CD4-positive, alpha-beta T cell (primary cell): ENCODE results near the gene KRT76. TPM values are rescaled to one million over a fixed set of nuclear protein-coding genes. Genes with fewer than 3 reads are reported as not detected.

Source experiments
- ATAC-seq: fragments of 200-7000 bp; cut with Tn5 transposase; one replicate; pipeline ENCODE4 v1.10.0; 2022; ENCODE audit warnings: mild to moderate bottlenecking; ENCODE audit not compliant: poor library complexity
- CTCF ChIA-PET: fragments of 350-600 bp; sonication (Branson Sonifier 250); formaldehyde crosslinking; loops from one replicate; lab custom pipeline; 2021; ENCODE audit warnings: antibody characterized with exemption, inconsistent platforms; lab: Charles Lee
- POLR2A ChIA-PET: fragments of 350-600 bp; sonication (Branson Sonifier 250); formaldehyde crosslinking; loops from one replicate; lab custom pipeline; 2021; ENCODE audit warnings: antibody characterized with exemption, inconsistent platforms; lab: Charles Lee
- DNase-seq, 14 experiments: peaks; one replicate each; pipeline ENCODE4 v3.0.0-alpha.2; 2013 to 2020; ENCODE audit warnings: mixed read lengths in 2 of 14
- H3K27ac ChIP-seq, 2 donors: one replicate each; pipeline versions ENCODE4 v1.5.1 to v1.7.0; 2013; ENCODE audit warnings: low read length in 2 of 2, low read depth in 1 of 2, mild to moderate bottlenecking in 1 of 2
- H3K27me3 ChIP-seq, 2 experiments: 1 replicate in 1 of 2; 2 replicates in 1 of 2; pipeline versions ENCODE4 v1.6.1 to v1.7.0; 2013; ENCODE audit warnings: low read length in 2 of 2, control low read depth in 1 of 2, mild to moderate bottlenecking in 1 of 2, moderate library complexity in 1 of 2; ENCODE audit not compliant: insufficient read depth in 2 of 2, control insufficient read depth in 1 of 2
- H3K36me3 ChIP-seq: one replicate; pipeline ENCODE4 v1.6.1; 2013; ENCODE audit warnings: low read length, control low read depth; ENCODE audit not compliant: insufficient read depth
- H3K4me1 ChIP-seq: one replicate; pipeline ENCODE4 v1.6.1; 2013; ENCODE audit warnings: low read length, control low read depth; ENCODE audit not compliant: insufficient read depth
- H3K4me3 ChIP-seq: one replicate; pipeline ENCODE4 v1.5.1; 2013; ENCODE audit warnings: mild to moderate bottlenecking, low read length, moderate library complexity
- H3K9me3 ChIP-seq, 2 experiments: 1 replicate in 1 of 2; 2 replicates in 1 of 2; pipeline versions ENCODE4 v1.6.1 to v1.7.0; 2013; ENCODE audit warnings: low read length in 2 of 2, mild to moderate bottlenecking in 2 of 2, control low read depth in 1 of 2, moderate library complexity in 1 of 2; ENCODE audit not compliant: control insufficient read depth in 1 of 2, insufficient read depth in 1 of 2
- H3K27ac Mint-ChIP-seq: one replicate; pipeline ENCODE4 v1.8.0; 2020; ENCODE audit warnings: mixed read lengths
- H3K27me3 Mint-ChIP-seq: one replicate; pipeline ENCODE4 v1.8.0; 2021; ENCODE audit warnings: mixed read lengths
- H3K36me3 Mint-ChIP-seq: one replicate; pipeline ENCODE4 v1.8.0; 2021; ENCODE audit warnings: low read depth, mixed read lengths
- H3K4me1 Mint-ChIP-seq: one replicate; pipeline ENCODE4 v1.8.0; 2021; ENCODE audit warnings: low read depth, mixed read lengths
- H3K4me3 Mint-ChIP-seq: one replicate; pipeline ENCODE4 v1.8.0; 2020; ENCODE audit warnings: mild to moderate bottlenecking, mixed read lengths
- H3K9me3 Mint-ChIP-seq: one replicate; pipeline ENCODE4 v1.8.0; 2020; ENCODE audit warnings: mixed read lengths
- intact Hi-C, 2 experiments: fragments of 100-400 bp; cut with DNase I in 1 of 2; cut with micrococcal nuclease in 1 of 2; formaldehyde crosslinking; loops; one replicate each; pipeline versions ENCODE4 v1.15.1 to v1.9.0; 2023 to 2025; cut with DNase I, micrococcal nuclease
- total RNA-seq, 174 experiments: library from RNA in 2 of 174; stranded (reverse) in 2 of 174; gene quantifications; one replicate each; pipeline ENCODE4 v1.2.3 and lab custom pipeline; 2021 to 2026
- TF ChIP-seq, protein P1 (sequence below): fragments of 200-600 bp; IDR thresholded peaks from one replicate; pipeline ENCODE4 v1.8.0; 2022; ENCODE audit warnings: antibody characterized with exemption, mild to moderate bottlenecking

KRT76 gene
- total RNA-seq, 2 experiments from 2014 or later = not detected

DNA sequence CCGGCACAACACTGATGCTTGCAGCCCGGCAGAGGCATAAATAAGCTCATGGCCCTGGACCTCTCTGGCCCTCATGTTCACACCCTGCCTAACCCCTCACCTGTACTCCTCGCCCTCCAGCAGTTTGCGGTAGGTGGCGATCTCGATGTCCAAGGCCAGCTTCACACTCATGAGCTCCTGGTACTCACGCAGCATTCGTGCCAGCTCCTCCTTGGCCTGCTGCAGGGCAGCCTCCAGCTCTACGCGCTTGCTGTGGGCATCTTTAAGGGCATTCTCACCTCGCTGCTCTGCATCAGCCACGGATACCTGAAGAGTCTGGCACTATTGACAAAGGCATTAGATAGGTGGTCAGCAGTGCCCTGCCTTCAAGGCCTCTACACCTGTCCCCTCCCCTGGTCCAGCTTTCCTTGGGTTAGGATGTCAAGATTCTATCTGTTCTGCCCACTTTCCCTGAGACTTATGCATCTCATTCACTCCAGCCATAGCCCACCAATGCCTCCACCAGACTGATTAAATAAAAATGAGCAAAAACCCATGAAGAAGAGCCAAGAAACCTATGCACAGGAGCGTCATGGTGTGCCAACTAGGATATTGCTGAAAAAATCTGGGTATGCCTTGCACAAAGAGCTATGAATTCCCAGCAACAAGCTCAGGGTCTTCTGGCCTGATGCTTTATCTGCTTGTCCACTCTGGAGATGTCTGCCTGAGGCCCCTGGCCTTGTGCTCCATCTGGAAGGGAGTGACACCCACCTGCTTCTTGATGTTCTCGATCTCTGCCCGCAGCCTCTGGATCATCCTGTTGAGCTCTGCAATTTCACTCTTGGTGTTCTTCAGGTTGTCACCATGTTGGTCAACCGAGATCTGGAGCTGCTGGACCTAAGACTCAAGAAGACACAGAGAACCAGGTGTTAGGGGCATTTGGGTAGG is 30.7 kb upstream of the KRT76 start:
- ChIA-PET CTCF (no interaction called here), POLR2A (interaction anchor here (1.2 kb wide), 1 partner anchor 10 kb away, joined by 4 read pairs; no protein-coding TSS in a partner anchor)
- intact Hi-C loops = no loop called here
- H3K36me3 Mint-ChIP-seq = no peaks in the 10 kb centered on the region
- no peak overlapping the region for H3K27ac Mint-ChIP-seq
- Histone ChIP-seq H3K4me1 (no peaks in the 10 kb centered on the region), H3K4me3 (no peak overlapping the region), H3K27ac (no peak overlapping the region), H3K36me3 (no peaks in the 10 kb centered on the region), H3K9me3 (no peaks in the 10 kb centered on the region), H3K27me3 (no peaks in the 10 kb centered on the region)
- H3K27me3 Mint-ChIP-seq = no peaks in the 10 kb centered on the region
- no peak for ATAC-seq
- no peak for DNase-seq
- TF ChIP-seq, protein P1, sequence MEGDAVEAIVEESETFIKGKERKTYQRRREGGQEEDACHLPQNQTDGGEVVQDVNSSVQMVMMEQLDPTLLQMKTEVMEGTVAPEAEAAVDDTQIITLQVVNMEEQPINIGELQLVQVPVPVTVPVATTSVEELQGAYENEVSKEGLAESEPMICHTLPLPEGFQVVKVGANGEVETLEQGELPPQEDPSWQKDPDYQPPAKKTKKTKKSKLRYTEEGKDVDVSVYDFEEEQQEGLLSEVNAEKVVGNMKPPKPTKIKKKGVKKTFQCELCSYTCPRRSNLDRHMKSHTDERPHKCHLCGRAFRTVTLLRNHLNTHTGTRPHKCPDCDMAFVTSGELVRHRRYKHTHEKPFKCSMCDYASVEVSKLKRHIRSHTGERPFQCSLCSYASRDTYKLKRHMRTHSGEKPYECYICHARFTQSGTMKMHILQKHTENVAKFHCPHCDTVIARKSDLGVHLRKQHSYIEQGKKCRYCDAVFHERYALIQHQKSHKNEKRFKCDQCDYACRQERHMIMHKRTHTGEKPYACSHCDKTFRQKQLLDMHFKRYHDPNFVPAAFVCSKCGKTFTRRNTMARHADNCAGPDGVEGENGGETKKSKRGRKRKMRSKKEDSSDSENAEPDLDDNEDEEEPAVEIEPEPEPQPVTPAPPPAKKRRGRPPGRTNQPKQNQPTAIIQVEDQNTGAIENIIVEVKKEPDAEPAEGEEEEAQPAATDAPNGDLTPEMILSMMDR = no peak
- no peaks in the 10 kb centered on the region for H3K9me3 Mint-ChIP-seq
- H3K4me3 Mint-ChIP-seq = no peak overlapping the region
- no peaks in the 10 kb centered on the region for H3K4me1 Mint-ChIP-seq

DNA sequence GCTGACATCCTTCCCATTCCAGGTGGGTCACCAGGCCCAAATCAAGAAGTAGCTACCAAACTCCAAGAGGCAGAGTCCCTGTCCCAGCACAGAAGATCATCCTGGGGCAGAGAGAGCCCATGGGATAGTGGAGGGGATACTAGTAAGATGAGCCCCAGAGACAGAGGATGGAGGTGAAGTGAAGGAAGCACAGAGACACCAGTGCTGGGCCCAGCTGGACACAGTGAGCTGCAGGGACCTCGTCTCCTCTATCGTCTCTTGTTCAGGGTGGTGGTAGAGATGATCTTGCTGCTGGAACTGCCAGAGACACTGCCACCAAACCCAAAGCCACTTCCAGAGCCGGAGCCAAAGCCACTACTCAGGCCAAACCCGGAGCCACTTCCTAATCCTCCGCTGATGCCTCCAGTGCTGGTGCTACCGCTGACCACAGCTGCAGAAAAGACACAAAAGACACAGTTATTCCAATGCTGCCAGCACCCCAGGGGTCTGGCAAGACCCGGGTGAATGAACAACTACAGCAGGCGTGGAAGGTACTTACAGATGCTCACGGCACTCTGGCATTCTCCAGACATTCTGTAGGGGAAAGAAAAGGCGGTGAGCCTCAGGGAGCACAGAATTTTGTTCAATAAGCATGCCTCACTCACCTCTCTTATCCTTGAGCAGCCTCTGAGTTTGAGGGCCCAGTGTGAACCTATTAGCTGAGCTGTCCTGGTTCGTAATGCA is 29.8 kb upstream of the KRT76 start:
- TF ChIP-seq, protein P1 = no peak

DNA sequence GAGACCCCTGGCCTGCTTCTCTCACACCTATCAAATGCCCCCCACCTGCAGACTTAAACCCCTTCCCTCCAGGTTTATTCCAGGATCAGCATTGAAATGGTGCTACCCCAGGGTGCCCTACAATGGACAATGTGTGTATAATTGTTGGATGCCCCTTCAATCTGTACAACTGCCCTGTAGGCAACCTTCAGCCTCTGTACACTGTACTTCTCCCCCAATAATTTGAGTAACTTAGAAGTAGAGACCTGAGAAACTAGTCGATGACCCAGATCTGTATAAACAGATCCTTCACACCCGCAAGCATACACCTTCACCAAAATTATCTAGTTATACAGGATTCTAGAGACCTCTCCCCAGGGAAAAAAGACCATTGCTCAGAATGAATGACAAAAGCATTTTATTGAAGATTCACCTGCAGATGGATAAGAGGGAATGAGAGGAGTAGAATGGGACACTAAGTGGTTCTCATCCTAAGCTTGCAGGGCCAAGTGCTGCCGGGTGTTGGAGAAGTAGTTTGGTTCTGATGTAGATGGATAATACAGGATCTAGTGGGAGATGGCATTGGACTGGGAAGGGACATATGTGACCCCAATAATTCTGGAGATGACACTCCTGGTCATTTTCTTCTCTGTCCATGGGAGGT is 29.1 kb upstream of the KRT76 start:
- POLR2A ChIA-PET = no interaction called here
- ATAC-seq = no peak

More for the DNA sequence above, 29.8 kb upstream of the KRT76 start:
- no peaks in the 10 kb centered on the region for H3K4me1 ChIP-seq
- H3K9me3 ChIP-seq = no peaks in the 10 kb centered on the region
- no peaks in the 10 kb centered on the region for H3K27me3 ChIP-seq
- H3K27me3 Mint-ChIP-seq = no peaks in the 10 kb centered on the region
- H3K4me3 Mint-ChIP-seq = no peak overlapping the region
- H3K4me3 ChIP-seq = no peak overlapping the region
- POLR2A ChIA-PET = no interaction called here
- no peaks in the 10 kb centered on the region for H3K9me3 Mint-ChIP-seq
- H3K36me3 ChIP-seq = no peaks in the 10 kb centered on the region
- no peaks in the 10 kb centered on the region for H3K4me1 Mint-ChIP-seq
- CTCF ChIA-PET = no interaction called here
- no peak overlapping the region for H3K27ac Mint-ChIP-seq
- no peak overlapping the region for H3K27ac ChIP-seq
- DNase-seq = no peak
- ATAC-seq = no peak
- no peaks in the 10 kb centered on the region for H3K36me3 Mint-ChIP-seq
- intact Hi-C loops = no loop called here

More for the DNA sequence above, 29.1 kb upstream of the KRT76 start:
- H3K36me3 Mint-ChIP-seq = no peaks in the 10 kb centered on the region
- DNase-seq = no peak
- TF ChIP-seq, protein P1 = no peak
- no peak overlapping the region for H3K27ac Mint-ChIP-seq
- H3K4me1 ChIP-seq = no peaks in the 10 kb centered on the region
- H3K4me3 ChIP-seq = no peak overlapping the region
- H3K27me3 ChIP-seq = no peaks in the 10 kb centered on the region
- no peaks in the 10 kb centered on the region for H3K27me3 Mint-ChIP-seq
- no peak overlapping the region for H3K27ac ChIP-seq
- no peaks in the 10 kb centered on the region for H3K4me1 Mint-ChIP-seq
- CTCF ChIA-PET = no interaction called here
- no peak overlapping the region for H3K4me3 Mint-ChIP-seq
- no peaks in the 10 kb centered on the region for H3K9me3 Mint-ChIP-seq
- no peaks in the 10 kb centered on the region for H3K9me3 ChIP-seq
- intact Hi-C loops = no loop called here
- H3K36me3 ChIP-seq = no peaks in the 10 kb centered on the region
